ENCODE measurements around the gene ATG101. TPM values are rescaled to one million over a fixed set of nuclear protein-coding genes. Genes with fewer than 3 reads are reported as not detected.

The ATG101 gene
- total RNA-seq, 1 donor from 2014 or later = 34.3 TPM

- no peak for TF ChIP-seq CTCF (conservative IDR thresholded peaks at IDR 0.05)
- peaks cover 14% of the 10 kb centered on the region for H3K36me3 Mint-ChIP-seq (ENCODE audit: low read depth)
- peaks cover 3% of the 10 kb centered on the region for H3K9me3 Mint-ChIP-seq
- DNase-seq (ENCODE audit: low read depth, low spot score) = no peak
- H3K27me3 Mint-ChIP-seq (ENCODE audit: low read depth) = no peaks in the 10 kb centered on the region
- H3K4me1 Mint-ChIP-seq = peaks cover 46% of the 10 kb centered on the region
- H3K27ac Mint-ChIP-seq (ENCODE audit: unreplicated experiment) = peak overlapping the region; percentile 76
- peak overlapping the region; percentile 27 for H3K4me3 Mint-ChIP-seq
Measured at GRCh38 chr12:52073531-52074381, 4.0 kb downstream of the ATG101 start.

- Mint-ChIP-seq H3K4me3 (peak overlapping the region; percentile 44), H3K36me3 (ENCODE audit: low read depth) (peaks cover 14% of the 10 kb centered on the region), H3K4me1 (peaks cover 35% of the 10 kb centered on the region)
Measured at GRCh38 chr12:52074971-52075724, 5.4 kb downstream of the ATG101 start.

GRCh38 chr12:52076811-52077210 lies 7.0 kb downstream of the ATG101 start:
- peaks cover 14% of the 10 kb centered on the region for H3K36me3 Mint-ChIP-seq (ENCODE audit: low read depth)
- no peaks in the 10 kb centered on the region for H3K27me3 Mint-ChIP-seq (ENCODE audit: low read depth)
- peaks cover 25% of the 10 kb centered on the region for H3K4me1 Mint-ChIP-seq
- H3K9me3 Mint-ChIP-seq = no peaks in the 10 kb centered on the region
- H3K4me3 Mint-ChIP-seq = no peak overlapping the region
- DNase-seq (ENCODE audit: low read depth, low spot score) = no peak
- TF ChIP-seq CTCF (conservative IDR thresholded peaks at IDR 0.05) = no peak
- peak overlapping the region; percentile 57 for H3K27ac Mint-ChIP-seq (ENCODE audit: unreplicated experiment)

More at GRCh38 chr12:52074971-52075724, 5.4 kb downstream of the ATG101 start:
- no peak for DNase-seq (ENCODE audit: low read depth, low spot score)
- TF ChIP-seq CTCF (conservative IDR thresholded peaks at IDR 0.05) = no peak
- Mint-ChIP-seq H3K27me3 (ENCODE audit: low read depth) (no peaks in the 10 kb centered on the region), H3K9me3 (no peaks in the 10 kb centered on the region), H3K27ac (ENCODE audit: unreplicated experiment) (no peak overlapping the region)

GRCh38 chr12:52078276-52078675 lies 8.5 kb downstream of the ATG101 start:
- Mint-ChIP-seq H3K4me3 (no peak overlapping the region), H3K4me1 (peaks cover 24% of the 10 kb centered on the region), H3K9me3 (no peaks in the 10 kb centered on the region), H3K27me3 (ENCODE audit: low read depth) (no peaks in the 10 kb centered on the region), H3K36me3 (ENCODE audit: low read depth) (peaks cover 9% of the 10 kb centered on the region), H3K27ac (ENCODE audit: unreplicated experiment) (no peak overlapping the region)
- TF ChIP-seq CTCF (conservative IDR thresholded peaks at IDR 0.05) = no peak
- no peak for DNase-seq (ENCODE audit: low read depth, low spot score)

GRCh38 chr12:52079576-52080402 lies 10.0 kb downstream of the ATG101 start, which contains the start of gene SMIM41:
Gene SMIM41 (plus strand): TSS chr12:52079704. CDS start chr12:52079780, 76 bp downstream.
- H3K4me3 Mint-ChIP-seq = no peak within 1 kb of the TSS
- peaks cover 5% of the 10 kb centered on the region for H3K36me3 Mint-ChIP-seq (ENCODE audit: low read depth)
- no peak for DNase-seq (ENCODE audit: low read depth, low spot score)
- no peaks in the 10 kb centered on the region for H3K27me3 Mint-ChIP-seq (ENCODE audit: low read depth)
- no peak for TF ChIP-seq CTCF (conservative IDR thresholded peaks at IDR 0.05)
- H3K9me3 Mint-ChIP-seq = no peaks in the 10 kb centered on the region
- peaks cover 18% of the 10 kb centered on the region for H3K4me1 Mint-ChIP-seq
- H3K27ac Mint-ChIP-seq (ENCODE audit: unreplicated experiment) = peak within 1 kb of the TSS; percentile 43

All from neural crest cell (in vitro differentiated cells).